Fibroblast of skin of back (primary cell): ENCODE results near the gene CRACR2B.
A peak's percentile ranks its signal among the peaks of the same experiment; 100 is the strongest.

Source experiments
- DNase-seq: peaks from one replicate; pipeline ENCODE4 v3.0.0-alpha.2; 2013

The CRACR2B gene

GRCh38 chr11:794766-795633, 32.7 kb upstream of the CRACR2B start:
- DNase-seq: no peak

GRCh38 chr11:795634-796564, 31.8 kb upstream of the CRACR2B start:
- peak; percentile 93 for DNase-seq

- no peak for DNase-seq
Observed at GRCh38 chr11:796565-797295, 31.0 kb upstream of the CRACR2B start.

GRCh38 chr11:797296-798092, 30.2 kb upstream of the CRACR2B start:
- DNase-seq: peak; percentile 88

GRCh38 chr11:798093-798713, 29.5 kb upstream of the CRACR2B start, which contains the start of gene SLC25A22:
TSS of gene SLC25A22 (minus strand) at chr11:798281. CDS start at chr11:795006, 3,275 bp downstream.
- DNase-seq: peak; percentile 77

- DNase-seq: no peak
Observed at GRCh38 chr11:799641-800316, 27.9 kb upstream of the CRACR2B start.

GRCh38 chr11:800473-800872, 27.2 kb upstream of the CRACR2B start:
- DNase-seq: no peak

GRCh38 chr11:801097-801780, 26.5 kb upstream of the CRACR2B start:
- no peak for DNase-seq

GRCh38 chr11:802018-802617, 25.6 kb upstream of the CRACR2B start:
- no peak for DNase-seq

GRCh38 chr11:802693-803466, 24.8 kb upstream of the CRACR2B start:
- no peak for DNase-seq

- DNase-seq: no peak
Observed at GRCh38 chr11:803467-803742, 24.3 kb upstream of the CRACR2B start.

GRCh38 chr11:803770-804598, 23.7 kb upstream of the CRACR2B start:
- DNase-seq: no peak

- DNase-seq: no peak
Observed at GRCh38 chr11:804599-804964, 23.1 kb upstream of the CRACR2B start.

GRCh38 chr11:808427-809286, 19.1 kb upstream of the CRACR2B start:
- DNase-seq: no peak

GRCh38 chr11:809287-810039, 18.3 kb upstream of the CRACR2B start, which contains the start of gene RPLP2:
TSS of gene RPLP2 (plus strand) at chr11:809967. CDS start at chr11:810235, 268 bp downstream.
- peak; percentile 97 for DNase-seq

GRCh38 chr11:810040-810567, 17.6 kb upstream of the CRACR2B start:
- DNase-seq: no peak
